Prostate gland (tissue), 2 donors: ENCODE measurements around the gene SETBP1.

ENCODE experiments used
- CTCF ChIP-seq, 4 experiments: fragments of 200-600 bp in 2 of 4; fragments of 450-650 bp in 2 of 4; sonication (generic) in 2 of 4; IDR thresholded peaks; 1 replicate in 3 of 4; 2 replicates in 1 of 4; pipeline ENCODE4 v1.5.1; 2016 to 2019; ENCODE audit warnings: antibody characterized with exemption in 4 of 4, mild to moderate bottlenecking in 2 of 4, moderate library complexity in 2 of 4
- POLR2A ChIP-seq: fragments of 450-650 bp; IDR thresholded peaks from one replicate; pipeline ENCODE4 v1.6.1; 2016; ENCODE audit warnings: antibody characterized with exemption, mild to moderate bottlenecking
- POLR2AphosphoS5 ChIP-seq: sonication (generic); formaldehyde crosslinking; IDR thresholded peaks from one replicate; pipeline ENCODE4 v1.6.1; 2017; ENCODE audit warnings: antibody characterized with exemption

GRCh38 chr18:45015788-45016128 lies 335.1 kb downstream of the SETBP1 start:
- TF ChIP-seq POLR2A, result no peak
- TF ChIP-seq CTCF (IDR thresholded peaks at IDR 0.05), result no peak
- TF ChIP-seq POLR2AphosphoS5, result no peak
